T-helper 2 cell treated with Interferon-gamma antibody and Interleukin-4, amounts not matched to agents 100 ng/mL and 5 ng/mL, for 36 hours (primary cell): ENCODE results near the gene OR5K3. TPM values are rescaled to one million over a fixed set of nuclear protein-coding genes. Genes with fewer than 3 reads are reported as not detected.
"Not testable (repeated sequence)": the region's sequence is repeated elsewhere in the genome, so short reads cannot be mapped to it uniquely, and the experiment has no call there.

ENCODE experiments used
- intact Hi-C: fragments of 100-400 bp; cut with micrococcal nuclease; formaldehyde crosslinking; loops from one replicate; pipeline ENCODE4 v1.15.1; 2023
- total RNA-seq: library from RNA; stranded (reverse); gene quantifications from 2 replicates; pipeline ENCODE4 v1.2.3, GENCODE V29; 2022

OR5K3 gene, protein sequence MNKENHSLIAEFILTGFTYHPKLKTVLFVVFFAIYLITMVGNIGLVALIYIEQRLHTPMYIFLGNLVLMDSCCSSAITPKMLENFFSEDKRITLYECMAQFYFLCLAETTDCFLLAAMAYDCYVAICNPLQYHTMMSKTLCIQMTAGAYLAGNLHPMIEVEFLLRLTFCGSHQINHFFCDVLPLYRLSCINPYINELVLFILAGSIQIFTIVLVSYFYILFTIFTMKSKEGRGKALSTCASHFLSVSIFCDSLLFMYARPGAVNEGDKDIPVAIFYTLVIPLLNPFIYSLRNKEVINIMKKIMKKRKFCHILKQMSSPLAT
- total RNA-seq = not detected in 2 replicates

- intact Hi-C loops = no loop called here
Measured at GRCh38 chr3:98390366-98390765, at the start of gene OR5K3. Gene OR5K3 (plus strand): TSS chr3:98390666. CDS start chr3:98390666, 0 bp downstream.

DNA sequence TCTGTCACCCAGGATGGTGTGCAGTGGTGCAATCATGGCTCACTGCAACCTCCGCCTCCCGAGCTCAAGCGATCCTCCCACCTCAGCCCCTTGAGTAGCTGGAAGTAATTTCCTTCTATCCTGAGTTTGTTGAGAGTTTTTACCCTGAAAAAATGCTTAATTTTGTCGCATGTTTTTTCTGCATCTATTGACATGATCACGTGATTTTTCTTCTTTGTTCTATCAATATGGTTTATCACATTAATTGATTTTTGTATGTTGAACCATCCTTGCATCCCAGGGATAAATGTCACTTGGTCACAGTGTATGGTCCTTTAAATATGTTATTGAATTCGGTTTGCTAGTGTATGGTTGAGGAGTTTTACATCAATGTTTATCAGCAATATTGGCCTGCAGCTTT, 48.7 kb upstream of the OR5K3 start:
- intact Hi-C loops = loop anchor here (5.0 kb wide), 2 partner anchors 231 to 251 kb away; partner anchors contain the start of gene CPOX

DNA sequence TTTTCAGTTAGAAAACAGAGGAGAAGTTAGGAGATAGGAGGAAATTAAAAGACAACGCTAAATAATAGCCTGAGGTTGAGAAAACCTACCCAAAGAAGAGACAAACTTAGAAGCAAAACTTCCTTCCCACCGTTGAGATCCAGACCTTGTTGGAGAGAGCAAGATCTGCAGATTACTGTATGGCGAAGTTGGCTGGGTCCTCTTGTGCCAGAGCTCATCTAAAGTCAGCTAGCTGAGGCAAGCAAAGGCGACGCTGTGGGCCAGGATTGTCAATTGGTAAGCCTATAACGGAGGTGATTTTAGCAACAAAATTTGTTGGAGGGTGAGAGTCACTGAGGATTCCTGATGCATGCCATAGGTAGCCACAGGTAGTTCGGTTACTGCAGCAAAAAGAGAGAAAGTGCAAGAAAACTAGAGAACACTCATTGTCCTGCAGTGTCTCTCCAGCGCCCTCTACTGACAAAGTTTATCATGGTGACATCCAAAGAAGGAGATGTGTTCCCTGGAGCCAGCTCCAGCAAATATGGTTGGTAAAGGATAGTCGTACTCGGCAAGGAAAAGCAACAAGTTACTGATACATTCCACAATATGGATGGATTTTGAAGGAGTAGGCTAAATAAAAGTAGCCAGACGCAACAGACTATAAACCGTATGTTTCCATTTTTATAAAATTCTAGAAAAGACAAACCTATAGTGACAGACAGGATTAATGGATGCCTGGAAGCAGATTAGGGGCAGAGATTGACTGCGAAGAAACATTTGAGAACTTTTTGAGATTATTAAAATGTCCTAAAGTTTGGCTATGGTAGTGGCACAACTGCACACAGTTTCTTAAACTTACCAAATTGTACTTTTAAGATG, 46.6 kb upstream of the OR5K3 start:
- intact Hi-C loops = loop anchor here (5.0 kb wide), 2 partner anchors 228 to 248 kb away; partner anchors contain the start of gene CPOX

DNA sequence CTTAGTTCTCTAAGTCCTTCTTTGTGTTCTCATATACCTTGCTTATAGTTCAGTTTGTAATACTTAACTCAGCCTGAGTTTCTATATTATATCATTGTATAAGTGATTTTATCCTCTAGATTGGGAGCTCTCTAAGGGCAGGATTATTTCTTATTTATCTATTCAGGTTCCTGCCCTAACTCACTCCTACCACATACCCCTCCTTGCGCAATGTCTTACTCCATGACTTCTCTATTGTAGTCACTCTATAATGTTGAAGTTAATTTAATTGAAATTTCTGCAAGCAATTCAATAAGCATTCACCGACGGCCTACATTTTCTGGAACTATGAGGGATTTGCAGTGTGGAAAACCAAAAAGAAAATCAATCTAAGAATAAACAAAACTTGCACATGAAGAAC, 40.4 kb upstream of the OR5K3 start:
- intact Hi-C loops = no loop called here

DNA sequence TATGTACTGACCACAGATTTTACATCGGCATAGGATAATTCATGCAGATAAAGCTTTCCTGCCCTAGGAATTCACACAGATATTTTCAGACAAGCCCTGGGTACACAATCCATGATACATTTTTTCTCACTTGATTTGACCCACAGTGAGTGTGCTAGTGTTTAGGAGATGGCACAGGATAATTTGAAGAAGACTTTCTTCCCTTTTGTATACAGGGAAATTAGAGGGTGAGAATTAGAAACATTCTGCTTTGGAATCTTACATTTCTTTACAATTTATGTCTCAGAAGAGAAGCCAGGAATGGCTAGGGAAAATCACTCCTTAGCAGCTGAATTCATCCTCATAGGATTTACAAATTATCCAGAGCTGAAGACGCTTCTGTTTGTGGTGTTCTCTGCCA, 36.9 kb upstream of the OR5K3 start, which contains the start of gene OR5K4:
Gene OR5K4 (plus strand): TSS at position 301 of the 400 bp plus-strand sequence. CDS start 0 bp downstream, at position 301.
- intact Hi-C loops = no loop called here

- intact Hi-C loops = no loop called here
Measured at GRCh38 chr3:98359250-98359649, 31.2 kb upstream of the OR5K3 start.

GRCh38 chr3:98359993-98360675, 30.3 kb upstream of the OR5K3 start:
- intact Hi-C loops = no loop called here

GRCh38 chr3:98360681-98361080, 29.8 kb upstream of the OR5K3 start:
- intact Hi-C loops = no loop called here

- intact Hi-C loops = no loop called here
Measured at GRCh38 chr3:98361289-98361688, 29.2 kb upstream of the OR5K3 start.

DNA sequence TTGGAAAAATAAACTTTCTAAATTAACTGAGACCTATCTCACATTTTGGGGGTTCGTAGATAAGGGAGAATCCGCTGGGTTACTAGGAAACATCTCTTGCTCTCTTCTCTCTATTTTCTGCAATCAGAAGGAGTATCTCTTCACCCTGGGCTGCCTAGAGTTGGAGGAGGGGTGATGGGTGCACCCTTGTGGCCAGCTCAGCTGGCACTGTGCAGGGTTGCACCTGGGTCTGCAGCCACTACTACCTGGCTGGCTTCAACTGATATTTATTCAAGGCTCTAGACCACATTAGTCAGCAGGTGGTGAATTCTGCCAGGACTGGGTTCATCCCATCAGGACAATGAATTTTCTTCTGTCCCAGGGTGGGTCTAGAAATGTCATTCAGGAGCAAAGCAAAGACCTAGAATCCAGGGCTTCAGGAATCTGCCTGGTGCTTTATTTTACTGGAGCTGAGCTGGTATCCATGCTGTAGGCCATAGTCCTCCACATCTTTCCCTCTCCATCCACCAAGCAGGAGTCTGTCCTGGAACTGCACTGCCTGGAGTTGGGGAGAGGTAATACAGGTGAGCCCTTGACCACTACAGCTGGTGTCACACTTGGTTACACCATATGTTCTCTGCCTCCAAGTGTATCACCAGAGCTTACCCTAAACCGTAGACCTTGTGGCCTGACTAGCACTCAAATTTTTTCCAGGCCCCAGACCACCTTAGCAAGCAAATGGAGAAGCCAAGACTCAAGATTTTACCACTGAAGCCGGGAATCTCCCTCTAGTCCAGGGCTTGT, 22.8 kb upstream of the OR5K3 start:
- intact Hi-C loops = no loop called here

DNA sequence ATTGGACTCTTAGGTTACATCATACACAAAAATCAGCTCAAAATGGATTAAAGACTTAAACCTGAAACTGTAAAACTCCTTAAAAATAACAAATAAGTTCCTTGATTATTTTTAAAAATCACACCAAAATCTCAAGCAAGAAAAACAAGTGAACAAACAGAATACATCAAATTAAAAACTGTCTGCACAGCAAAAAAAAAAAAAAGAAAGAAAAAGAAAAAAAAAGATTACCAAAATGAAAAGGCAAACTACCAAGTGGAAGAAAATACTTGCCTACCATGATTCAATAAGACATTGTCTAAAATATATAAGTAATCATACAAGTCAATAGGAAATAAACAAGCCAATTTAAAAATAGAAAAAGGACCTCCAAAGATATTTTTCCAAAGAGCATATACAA, 19.3 kb upstream of the OR5K3 start:
- intact Hi-C loops = no loop called here

GRCh38 chr3:98371853-98372252, 18.6 kb upstream of the OR5K3 start:
- intact Hi-C loops = no loop called here

DNA sequence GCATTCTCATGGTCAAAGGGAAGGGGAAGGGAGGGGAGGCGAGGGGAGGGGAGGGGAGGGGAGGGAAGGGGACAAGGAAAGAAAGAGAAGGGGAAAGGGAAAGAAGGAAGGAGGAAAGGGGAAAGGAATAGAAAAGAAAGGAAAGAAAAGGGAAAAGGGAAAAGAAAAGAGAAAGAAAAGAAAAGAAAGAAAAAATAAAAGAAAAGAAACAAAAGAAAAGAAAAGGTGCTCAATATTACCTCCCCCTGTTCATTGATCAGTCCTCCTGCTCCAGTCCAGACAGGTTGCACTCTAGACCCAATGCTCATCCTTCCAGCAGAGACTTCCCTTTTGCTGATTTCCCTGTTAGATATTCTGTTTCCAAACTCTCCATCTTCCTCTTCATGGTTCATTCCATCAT, 18.0 kb upstream of the OR5K3 start:
- intact Hi-C loops = no loop called here

GRCh38 chr3:98376631-98377030, 13.8 kb upstream of the OR5K3 start:
- intact Hi-C loops = no loop called here

DNA sequence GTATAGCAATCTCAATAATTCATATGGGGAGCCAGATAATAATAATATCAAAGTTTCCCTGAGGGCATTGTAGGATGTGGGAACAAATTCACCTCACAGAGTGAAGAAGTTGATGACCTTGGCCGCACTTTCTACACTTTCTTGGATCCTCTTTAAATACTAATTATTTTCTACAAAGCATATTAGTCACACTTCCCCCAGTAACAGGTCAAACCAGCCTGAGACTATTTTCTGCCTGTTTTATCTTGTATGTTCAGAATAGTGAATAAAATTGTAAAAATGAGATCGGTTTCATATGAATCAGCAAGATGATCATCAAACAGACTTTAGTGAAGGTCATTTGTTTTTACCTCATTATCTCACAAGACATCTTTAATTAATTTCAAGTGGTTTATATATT, 2.3 kb upstream of the OR5K3 start:
- intact Hi-C loops = no loop called here

- intact Hi-C loops = no loop called here
Measured at GRCh38 chr3:98395101-98395500, 4.6 kb downstream of the OR5K3 start.

DNA sequence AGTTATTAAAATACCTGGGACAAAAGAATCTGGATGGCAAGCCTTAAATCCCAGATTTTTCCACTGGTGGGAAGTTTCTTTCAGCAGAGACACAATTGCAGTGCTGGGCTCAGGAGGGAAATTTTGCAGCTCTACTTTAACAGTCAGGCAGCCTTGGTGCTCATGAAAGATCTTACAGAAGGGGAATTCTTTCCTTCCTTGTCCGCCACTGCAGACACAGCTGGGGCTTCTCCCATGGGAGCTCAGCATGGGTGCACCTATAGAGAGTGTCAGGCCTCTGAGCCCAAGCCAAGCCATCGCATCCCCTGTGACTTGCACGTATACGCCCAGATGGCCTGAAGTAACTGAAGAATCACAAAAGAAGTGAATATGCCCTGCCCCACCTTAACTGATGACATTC, 6.0 kb downstream of the OR5K3 start:
- intact Hi-C loops = not testable (repeated sequence)

DNA sequence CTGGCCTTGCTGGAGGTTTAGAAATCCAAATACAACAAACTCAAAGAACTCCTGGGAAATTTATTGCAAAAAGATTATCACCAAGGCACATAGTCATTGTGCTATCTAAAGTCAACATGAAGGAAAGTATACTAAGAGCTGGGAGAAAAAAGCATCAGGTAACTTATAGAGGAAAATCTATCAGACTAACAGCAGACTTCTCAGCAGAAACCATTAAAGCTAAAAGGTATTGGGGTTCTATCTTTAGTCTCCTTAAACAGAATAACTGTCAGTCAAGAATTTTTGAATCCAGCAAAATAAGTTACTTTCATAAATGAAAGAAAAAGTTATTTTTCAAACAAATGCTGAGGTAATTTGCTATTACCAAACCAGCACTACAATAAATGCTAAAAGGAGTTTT, 8.0 kb downstream of the OR5K3 start:
- intact Hi-C loops = no loop called here

- intact Hi-C loops = no loop called here
Measured at GRCh38 chr3:98402507-98402906, 12.0 kb downstream of the OR5K3 start.

GRCh38 chr3:98404010-98404409, 13.5 kb downstream of the OR5K3 start:
- intact Hi-C loops = no loop called here

DNA sequence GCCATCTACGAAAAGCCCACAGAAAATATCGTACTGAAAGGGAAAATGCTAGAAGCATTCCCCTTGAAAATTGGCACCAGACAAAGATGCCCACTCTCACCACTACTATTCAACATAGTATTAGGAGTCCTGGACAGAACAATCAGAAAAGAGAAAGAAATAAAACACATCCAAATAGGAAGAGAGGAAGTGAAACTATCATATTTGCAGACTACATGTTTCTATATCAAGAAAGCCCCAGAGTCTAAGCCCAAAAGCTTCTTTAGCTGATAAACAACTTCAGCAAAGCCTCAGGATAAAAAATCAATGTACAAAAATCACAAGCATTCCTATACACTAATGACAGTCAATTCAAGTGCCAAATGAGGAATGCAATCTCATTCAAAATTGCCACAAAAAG, 15.6 kb downstream of the OR5K3 start:
- intact Hi-C loops = no loop called here
